Fibroblast of mammary gland (primary cell): ENCODE measurements around the gene HOPX.

ENCODE experiments used
- DNase-seq: peaks from one replicate; pipeline ENCODE4 v3.0.0-alpha.2; 2010; ENCODE audit warnings: low read depth
- H3K4me3 ChIP-seq: 2 replicates; pipeline ENCODE4 v1.5.1; 2011; ENCODE audit warnings: low read depth, mild to moderate bottlenecking, low read length, moderate library complexity; ENCODE audit not compliant: control insufficient read depth
- CTCF ChIP-seq: conservative IDR thresholded peaks from 2 replicates; pipeline ENCODE4 v1.5.1; 2011; ENCODE audit warnings: low read depth, low read length, inconsistent platforms; ENCODE audit not compliant: control insufficient read depth, insufficient read depth

Gene HOPX

GRCh38 chr4:56630876-56631666, 50.0 kb downstream of the HOPX start:
- no peak overlapping the region for H3K4me3 ChIP-seq
- DNase-seq, result peak; percentile 84
- TF ChIP-seq CTCF, result no peak

DNA sequence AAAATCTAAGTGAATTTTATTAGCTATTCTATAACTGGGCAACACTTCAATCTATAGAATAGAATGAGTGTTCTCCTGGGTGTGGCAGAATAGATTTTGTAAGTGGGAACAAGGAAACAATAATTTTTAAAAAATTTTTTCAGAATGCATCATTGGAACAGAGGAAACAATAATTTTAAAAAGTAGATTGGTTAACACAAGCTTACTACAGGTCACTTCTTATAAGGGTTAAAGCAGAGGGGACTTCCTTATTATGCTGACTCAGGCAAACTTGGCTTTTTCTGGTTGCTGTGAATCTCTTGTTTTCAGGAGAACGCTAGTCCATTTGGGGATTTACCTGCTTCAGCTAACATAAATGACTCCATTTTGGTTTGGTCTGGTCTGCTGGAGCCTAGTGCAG, 52.5 kb downstream of the HOPX start:
- no peak for DNase-seq
- TF ChIP-seq CTCF, result no peak
- no peak overlapping the region for H3K4me3 ChIP-seq

GRCh38 chr4:56627985-56628384, 53.1 kb downstream of the HOPX start:
- peak; percentile 10 for DNase-seq
- no peak for TF ChIP-seq CTCF
- H3K4me3 ChIP-seq, result no peak overlapping the region

DNA sequence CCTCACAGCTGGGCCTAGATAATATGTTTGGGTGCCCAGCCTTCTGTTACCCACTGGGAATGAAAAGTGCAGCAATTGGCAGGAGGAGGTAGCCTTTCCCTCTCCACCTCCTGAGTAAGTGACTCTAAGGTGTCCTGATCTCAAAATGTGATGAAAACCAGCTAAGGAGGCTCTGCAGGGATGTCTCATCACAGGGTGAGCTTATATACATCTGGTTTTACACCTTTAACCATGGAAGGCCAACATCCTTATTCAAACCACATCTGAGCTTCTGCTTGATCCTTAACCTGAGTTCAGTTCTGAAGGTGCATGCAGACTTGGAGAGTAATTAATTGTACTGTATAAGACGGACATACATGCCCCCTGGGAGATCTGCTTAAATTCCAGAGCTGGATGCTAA, 53.7 kb downstream of the HOPX start:
- DNase-seq, result no peak
- no peak overlapping the region for H3K4me3 ChIP-seq
- no peak for TF ChIP-seq CTCF

GRCh38 chr4:56626963-56627362, 54.1 kb downstream of the HOPX start:
- DNase-seq, result no peak
- no peak for TF ChIP-seq CTCF
- H3K4me3 ChIP-seq, result no peak overlapping the region

DNA sequence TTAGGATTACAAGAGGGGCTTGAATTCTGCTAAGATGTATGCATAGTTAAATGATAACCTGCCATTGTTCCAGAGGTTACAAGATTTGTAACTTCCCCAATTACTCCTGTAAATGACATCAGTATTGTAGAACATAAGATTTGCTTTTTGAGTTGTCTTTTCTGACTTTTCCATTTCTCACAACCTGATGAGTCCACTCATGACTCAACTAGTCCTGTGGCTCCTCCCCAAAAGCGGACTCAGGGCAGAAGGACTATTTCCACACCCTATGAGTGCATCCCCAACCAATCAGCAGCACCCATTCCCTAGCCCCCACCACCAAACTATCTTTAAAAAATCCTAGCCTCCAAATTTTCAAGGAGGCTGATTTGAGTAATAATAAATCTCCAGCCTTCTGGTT, 54.7 kb downstream of the HOPX start:
- DNase-seq, result peak; percentile 31

More for the DNA sequence above, 54.7 kb downstream of the HOPX start:
- no peak for TF ChIP-seq CTCF
- H3K4me3 ChIP-seq, result no peak overlapping the region
